Adrenal gland (tissue), 12 donors: ENCODE results near the gene MCTP1. TPM values are rescaled to one million over a fixed set of nuclear protein-coding genes. Genes with fewer than 3 reads are reported as not detected.

ENCODE experiments used
- DNase-seq, 7 donors: peaks; one replicate each; pipeline ENCODE4 v3.0.0-alpha.2; 2019 to 2020
- H3K27ac ChIP-seq, 5 donors: fragments of 200-600 bp; sonication (generic) in 4 of 5; 1 replicate in 3 of 5; 2 replicates in 2 of 5; pipeline versions ENCODE4 v1.5.1 to v1.8.0; 2016 to 2020; ENCODE audit warnings: mild to moderate bottlenecking in 1 of 5
- H3K27me3 ChIP-seq: fragments of 200-600 bp; 2 replicates; pipeline ENCODE4 v1.8.0; 2021
- H3K36me3 ChIP-seq, 2 donors: fragments of 200-600 bp; replicated peaks in 1 of 2; 1 replicate in 1 of 2; 2 replicates in 1 of 2; pipeline versions ENCODE4 v1.5.1 to v1.8.0; 2018 to 2022
- H3K4me1 ChIP-seq, 2 donors: fragments of 200-600 bp; replicated peaks in 1 of 2; 1 replicate in 1 of 2; 2 replicates in 1 of 2; pipeline versions ENCODE4 v1.5.1 to v1.8.0; 2018 to 2021
- H3K4me3 ChIP-seq, 4 donors: fragments of 200-600 bp; sonication (generic) in 3 of 4; one replicate each; pipeline ENCODE4 v1.5.1; 2016 to 2018
- H3K9me3 ChIP-seq, 3 donors: fragments of 200-600 bp; sonication (generic) in 1 of 3; replicated peaks in 1 of 3; 1 replicate in 2 of 3; 2 replicates in 1 of 3; pipeline versions ENCODE4 v1.5.1 to v1.8.0; 2016 to 2021
- CTCF ChIP-seq, 6 experiments: fragments of 450-650 bp in 4 of 6; fragments of 200-600 bp in 2 of 6; sonication (generic) in 1 of 6; IDR thresholded peaks; 1 replicate in 5 of 6; 2 replicates in 1 of 6; pipeline versions ENCODE4 v1.5.1 to v1.8.0; 2016 to 2021; ENCODE audit warnings: antibody characterized with exemption in 6 of 6, mild to moderate bottlenecking in 2 of 6, moderate library complexity in 1 of 6
- POLR2A ChIP-seq, 2 donors: fragments of 450-650 bp; IDR thresholded peaks; one replicate each; pipeline ENCODE4 v1.6.1; 2017; ENCODE audit warnings: antibody characterized with exemption in 2 of 2, mild to moderate bottlenecking in 2 of 2, moderate library complexity in 1 of 2
- WGBS, 4 donors: extraction: QIAGEN DNeasy Blood & Tissue Kit in 2 of 4; methylation state at CpG; one replicate each; pipeline versions ENCODE4 v1.1.5 to v1.1.7; 2013 to 2017; 5-methylcytosine and 5-hydroxymethylcytosine counted together
- intact Hi-C, 2 donors: fragments of 100-400 bp; cut with DNase I; formaldehyde crosslinking; loops; one replicate each; pipeline versions ENCODE4 v1.14.1 to v1.15.0; 2022 to 2023
- polyA plus RNA-seq, 3 donors: library from polyadenylated mRNA; stranded (reverse); fragments of 200-250 nt in 2 of 3; fragments of 350-450 nt in 1 of 3; fragmentation: Illumina TruSeq in 1 of 3; extraction: RNeasy Lipid Tissue Mini Kit (QIAGEN cat#74804) in 1 of 3; gene quantifications; one replicate each; pipeline ENCODE4 v1.2.3, GENCODE V29; 2013 to 2014
- total RNA-seq, 9 donors: library from RNA; depleted of rRNA in 4 of 9; stranded (reverse); fragments of >200 nt in 4 of 9; fragments of 120-200 nt in 1 of 9; fragmentation: NEBNext Ultra II Directional in 1 of 9; extraction: Animal tissue kit (Norgen Biotek cat#: 25700) in 1 of 9; gene quantifications; one replicate each; pipeline versions ENCODE4 v1.1.0 to v1.2.4, GENCODE V29; 2013 to 2023
- donor health status: healthy with polysubstance abuse.
- donor health status: Bipolar disorder and iron deficiency.
- donor health status: DM: yes; HTN: yes; CAD: no.
- donor health status: DM: no; HTN: no; CAD: no.
- donor health status: DM: no; HTN: no; CAD: no.
- donor health status: DM: yes; HTN: yes; CAD: no.

Gene MCTP1
- total and polyA plus RNA-seq, 12 donors = 1.2 to 20.1 (median 5.1) TPM

- no peaks in the 10 kb centered on the region for H3K4me1 ChIP-seq
- no peak overlapping the region for H3K4me3 ChIP-seq
- TF ChIP-seq POLR2A (IDR thresholded peaks at IDR 0.05) (no peak), CTCF (IDR thresholded peaks at IDR 0.05) (no peak)
These were observed 212.6 kb downstream of the MCTP1 start for GRCh38 chr5:95072281-95072680.

GRCh38 chr5:95070866-95071265 lies 214.0 kb downstream of the MCTP1 start:
- no peaks in the 10 kb centered on the region for H3K9me3 ChIP-seq
- H3K4me3 ChIP-seq = no peak overlapping the region
- no peak overlapping the region for H3K27ac ChIP-seq
- H3K4me1 ChIP-seq = no peaks in the 10 kb centered on the region
- WGBS, 4 donors = 47 to 77% (median 70%) methylated on average over 5 of the region's 5 CpGs
- TF ChIP-seq CTCF (IDR thresholded peaks at IDR 0.05) (no peak), POLR2A (IDR thresholded peaks at IDR 0.05) (no peak)
- H3K36me3 ChIP-seq = no peaks in the 10 kb centered on the region
- DNase-seq = no peak
- intact Hi-C loops = no loop called here
- no peaks in the 10 kb centered on the region for H3K27me3 ChIP-seq

More at GRCh38 chr5:95072281-95072680, 212.6 kb downstream of the MCTP1 start:
- H3K9me3 ChIP-seq = no peaks in the 10 kb centered on the region
- intact Hi-C loops = no loop called here
- no peaks in the 10 kb centered on the region for H3K36me3 ChIP-seq
- H3K27me3 ChIP-seq = no peaks in the 10 kb centered on the region
- H3K27ac ChIP-seq = no peak overlapping the region
- no peak for DNase-seq

GRCh38 chr5:95070453-95070852 lies 214.4 kb downstream of the MCTP1 start:
- no peaks in the 10 kb centered on the region for H3K9me3 ChIP-seq
- WGBS, 4 donors = 87 to 96% (median 91%) methylated on average over 2 of the region's 2 CpGs
- H3K27me3 ChIP-seq = no peaks in the 10 kb centered on the region
- no peak overlapping the region for H3K27ac ChIP-seq
- DNase-seq = no peak
- H3K4me3 ChIP-seq = no peak overlapping the region
- intact Hi-C loops = no loop called here
- TF ChIP-seq CTCF (IDR thresholded peaks at IDR 0.05) (no peak), POLR2A (IDR thresholded peaks at IDR 0.05) (no peak)
- no peaks in the 10 kb centered on the region for H3K4me1 ChIP-seq
- H3K36me3 ChIP-seq = no peaks in the 10 kb centered on the region

- WGBS, 4 donors = 67 to 77% (median 70%) methylated on average over 5 of the region's 5 CpGs
- no peak overlapping the region for H3K27ac ChIP-seq
- DNase-seq = peak in 1 of 7 donors; percentile 3
- H3K4me1 ChIP-seq = no peaks in the 10 kb centered on the region
- TF ChIP-seq CTCF (IDR thresholded peaks at IDR 0.05) = no peak
- TF ChIP-seq POLR2A (IDR thresholded peaks at IDR 0.05) = no peak
- no peaks in the 10 kb centered on the region for H3K27me3 ChIP-seq
- H3K9me3 ChIP-seq = no peaks in the 10 kb centered on the region
- no peak overlapping the region for H3K4me3 ChIP-seq
- no peaks in the 10 kb centered on the region for H3K36me3 ChIP-seq
- intact Hi-C loops = no loop called here
These were observed 214.9 kb downstream of the MCTP1 start for GRCh38 chr5:95069948-95070347.
